HG02798 (cell line): ENCODE data around the gene GRM4.

ENCODE experiments used
- ATAC-seq: cut with Tn5 transposase; IDR thresholded peaks from one replicate; pipeline ENCODE4 v1.9.1; 2021; ENCODE audit warnings: mild to moderate bottlenecking; ENCODE audit not compliant: unreplicated experiment, poor library complexity

The GRM4 gene

GRCh38 chr6:33985947-33986346 lies 159.9 kb downstream of the GRM4 start:
- ATAC-seq, result no peak

GRCh38 chr6:33985313-33985751 lies 160.6 kb downstream of the GRM4 start:
- no peak for ATAC-seq

- ATAC-seq, result no peak
Measured at GRCh38 chr6:33984466-33985312, 161.2 kb downstream of the GRM4 start.

- no peak for ATAC-seq
Measured at GRCh38 chr6:33983721-33984465, 162.0 kb downstream of the GRM4 start.

- ATAC-seq, result no peak
Measured at GRCh38 chr6:33983109-33983716, 162.7 kb downstream of the GRM4 start.

GRCh38 chr6:33981861-33982260 lies 164.0 kb downstream of the GRM4 start:
- ATAC-seq, result no peak

- ATAC-seq, result no peak
Measured at GRCh38 chr6:33981421-33981820, 164.5 kb downstream of the GRM4 start.

GRCh38 chr6:33980176-33981175 lies 165.4 kb downstream of the GRM4 start:
- ATAC-seq, result no peak

GRCh38 chr6:33979750-33980149 lies 166.1 kb downstream of the GRM4 start:
- no peak for ATAC-seq

GRCh38 chr6:33978412-33979150 lies 167.3 kb downstream of the GRM4 start:
- no peak for ATAC-seq

GRCh38 chr6:33977606-33978411 lies 168.1 kb downstream of the GRM4 start:
- ATAC-seq, result no peak

GRCh38 chr6:33976437-33977360 lies 169.2 kb downstream of the GRM4 start:
- no peak for ATAC-seq

- ATAC-seq, result no peak
Measured at GRCh38 chr6:33975661-33976436, 170.0 kb downstream of the GRM4 start.

GRCh38 chr6:33974471-33974870 lies 171.4 kb downstream of the GRM4 start:
- no peak for ATAC-seq

GRCh38 chr6:33974030-33974429 lies 171.9 kb downstream of the GRM4 start:
- ATAC-seq, result no peak

- no peak for ATAC-seq
Measured at GRCh38 chr6:33971580-33971979, 174.3 kb downstream of the GRM4 start.
